HepG2 (cell line): Measurements from ENCODE around the gene FAT1. TPM values are rescaled to one million over a fixed set of nuclear protein-coding genes. Genes with fewer than 3 reads are reported as not detected.

Experiments
- ATAC-seq: fragments of 200-7000 bp; cut with Tn5 transposase; 3 replicates; pipeline ENCODE4 v1.9.1; 2020; ENCODE audit warnings: mild to moderate bottlenecking, moderate library complexity
- BruUV-seq: library from RNA; stranded (reverse); fragments of 400-500 nt; replicated peaks from 2 replicates; lab custom pipeline; 2021; lab: Mats Ljungman, UMichigan
- CTCF ChIA-PET: fragments of 300-600 bp; formaldehyde crosslinking; extraction: SDS; loops from one replicate; lab custom pipeline; 2021; ENCODE audit warnings: low total read pairs, inconsistent platforms, low intra/inter-chr PET ratio; lab: Yijun Ruan, JAX
- POLR2A ChIA-PET: fragments of 350-600 bp; sonication (Branson Sonifier 250); formaldehyde crosslinking; loops from one replicate; lab custom pipeline; 2020; ENCODE audit warnings: antibody characterized with exemption, inconsistent platforms; lab: Yijun Ruan, JAX
- DNase-seq: peaks from one replicate; pipeline ENCODE4 v3.0.0-alpha.2; 2015; ENCODE audit warnings: low spot score
- FAIRE-seq: peaks from 3 replicates; lab custom pipeline; 2011; peaks lifted over from hg19 to GRCh38; lab: Jason Lieb, UNC
- H2AFZ ChIP-seq: one replicate; pipeline ENCODE4 v1.6.1; 2011; ENCODE audit warnings: low read length, inconsistent platforms
- H3K27ac ChIP-seq: fragments of 300-600 bp; 3 replicates; pipeline ENCODE4 v1.8.0; 2011; ENCODE audit warnings: mixed run types, mild to moderate bottlenecking, mixed read lengths, low read length, inconsistent platforms; ENCODE audit not compliant: insufficient read depth; ENCODE audit errors: extremely low read length
- H3K27me3 ChIP-seq, 2 experiments: fragments of 200-600 bp in 1 of 2; 2 replicates in 1 of 2; 3 replicates in 1 of 2; pipeline versions ENCODE4 v1.6.0 to v1.8.0; 2011; ENCODE audit warnings: low read length in 2 of 2, mild to moderate bottlenecking in 2 of 2, moderate library complexity in 2 of 2, inconsistent platforms in 1 of 2; ENCODE audit not compliant: insufficient read depth in 2 of 2, control insufficient read depth in 1 of 2
- H3K36me3 ChIP-seq, 2 experiments: fragments of 200-600 bp in 1 of 2; replicated peaks in 1 of 2; 2 replicates in 1 of 2; 3 replicates in 1 of 2; pipeline versions ENCODE4 v1.5.1 to v1.8.0; 2011; ENCODE audit warnings: low read length in 2 of 2, inconsistent platforms in 1 of 2; ENCODE audit not compliant: insufficient read depth in 2 of 2, control insufficient read depth in 1 of 2
- H3K4me1 ChIP-seq: 2 replicates; pipeline ENCODE4 v1.5.1; 2012; ENCODE audit warnings: low read length, inconsistent platforms; ENCODE audit not compliant: insufficient read depth
- H3K4me2 ChIP-seq: 2 replicates; pipeline ENCODE4 v1.6.0; 2011; ENCODE audit warnings: low read depth, low read length, inconsistent platforms
- H3K4me3 ChIP-seq, 3 experiments: fragments of 200-600 bp in 1 of 3; sonication (generic), shearing (Covaris generic) in 1 of 3; replicated peaks in 1 of 3; 2 replicates each; pipeline ENCODE4 v1.5.1; 2011 to 2016; ENCODE audit warnings: low read length in 3 of 3, inconsistent platforms in 2 of 3, low read depth in 2 of 3, mild to moderate bottlenecking in 2 of 3, control low read depth in 1 of 3, mixed read lengths in 1 of 3; ENCODE audit not compliant: insufficient read depth in 1 of 3
- H3K79me2 ChIP-seq: one replicate; pipeline ENCODE4 v1.6.1; 2011; ENCODE audit warnings: low read length, inconsistent platforms; ENCODE audit not compliant: insufficient read depth
- H3K9ac ChIP-seq: 2 replicates; pipeline ENCODE4 v1.6.0; 2011; ENCODE audit warnings: mild to moderate bottlenecking, low read depth, low read length, inconsistent platforms; ENCODE audit not compliant: insufficient read depth
- H3K9me3 ChIP-seq: 2 replicates; pipeline ENCODE4 v1.5.1; 2012; ENCODE audit warnings: mild to moderate bottlenecking, low read length
- H4K20me1 ChIP-seq: 2 replicates; pipeline ENCODE4 v1.6.0; 2011; ENCODE audit warnings: inconsistent platforms, mild to moderate bottlenecking, low read length, moderate library complexity; ENCODE audit not compliant: insufficient read depth
- CREB1 ChIP-seq, 2 experiments: fragments of 450-650 bp in 1 of 2; IDR thresholded peaks; 2 replicates each; pipeline ENCODE4 v1.6.1; 2016 to 2017; ENCODE audit warnings: control low read depth in 1 of 2, mild to moderate bottlenecking in 1 of 2, missing compliant biosample characterization in 1 of 2, missing genetic modification characterization in 1 of 2
- CREM ChIP-seq, 2 experiments: sonication (generic) in 1 of 2; formaldehyde crosslinking in 1 of 2; IDR thresholded peaks; 2 replicates each; pipeline versions ENCODE4 v1.4.0 to v1.6.1; 2016 to 2020; ENCODE audit warnings: antibody characterized with exemption in 1 of 2, mild to moderate bottlenecking in 1 of 2, missing genetic modification reagents in 1 of 2
- ESRRA ChIP-seq: sonication (generic); formaldehyde crosslinking; IDR thresholded peaks from 2 replicates; pipeline ENCODE4 v1.5.1; 2020; ENCODE audit warnings: mild to moderate bottlenecking, low read depth, missing genetic modification reagents
- HNRNPL ChIP-seq: fragments of 200-400 bp; formaldehyde crosslinking; IDR thresholded peaks from 2 replicates; pipeline ENCODE4 v1.6.1; 2017; ENCODE audit warnings: mild to moderate bottlenecking, low read depth, low read length
- KLF6 ChIP-seq: IDR thresholded peaks from 2 replicates; pipeline ENCODE4 v1.8.0; 2016; ENCODE audit warnings: missing biosample characterization, missing genetic modification reagents
- MEIS2 ChIP-seq: sonication (generic); formaldehyde crosslinking; IDR thresholded peaks from 2 replicates; pipeline ENCODE4 v1.9.0; 2021; ENCODE audit warnings: mild to moderate bottlenecking, missing genetic modification reagents
- NFRKB ChIP-seq: fragments of 450-650 bp; IDR thresholded peaks from 2 replicates; pipeline ENCODE4 v1.6.1; 2017
- PHF5A ChIP-seq: IDR thresholded peaks from one replicate; pipeline ENCODE4 v1.6.1; 2018; ENCODE audit warnings: low read depth, missing genetic modification reagents; ENCODE audit not compliant: unreplicated experiment
- RAD51 ChIP-seq: fragments of 450-650 bp; IDR thresholded peaks from 2 replicates; pipeline ENCODE4 v1.6.1; 2016; ENCODE audit warnings: borderline replicate concordance
- SMAD3 ChIP-seq: sonication (generic); formaldehyde crosslinking; IDR thresholded peaks from 2 replicates; pipeline ENCODE4 v1.4.0; 2020; ENCODE audit warnings: missing genetic modification reagents
- SOX6 ChIP-seq, 2 experiments: fragments of 450-650 bp in 1 of 2; sonication (generic) in 1 of 2; formaldehyde crosslinking in 1 of 2; IDR thresholded peaks; 2 replicates each; pipeline versions ENCODE4 v1.4.0 to v1.6.1; 2017 to 2020; ENCODE audit warnings: antibody characterized with exemption in 1 of 2, mild to moderate bottlenecking in 1 of 2, missing genetic modification reagents in 1 of 2
- TEAD2 ChIP-seq: sonication (generic); formaldehyde crosslinking; IDR thresholded peaks from 2 replicates; pipeline ENCODE4 v1.9.0; 2021; ENCODE audit warnings: missing genetic modification reagents
- ZBTB1 ChIP-seq: sonication (generic); formaldehyde crosslinking; IDR thresholded peaks from 2 replicates; pipeline ENCODE4 v1.4.0; 2020; ENCODE audit warnings: missing genetic modification reagents, borderline replicate concordance
- ZBTB20 ChIP-seq: sonication (generic); formaldehyde crosslinking; IDR thresholded peaks from 2 replicates; pipeline ENCODE4 v1.8.1; 2023; ENCODE audit warnings: missing genetic modification reagents, low read depth, mild to moderate bottlenecking, borderline replicate concordance
- ZNF180 ChIP-seq: sonication (generic); formaldehyde crosslinking; IDR thresholded peaks from 2 replicates; pipeline ENCODE4 v1.4.0; 2020; ENCODE audit warnings: low read depth, missing genetic modification reagents, borderline replicate concordance
- ZNF550 ChIP-seq: sonication (generic); formaldehyde crosslinking; IDR thresholded peaks from 2 replicates; pipeline ENCODE4 v1.4.0; 2020; ENCODE audit warnings: mild to moderate bottlenecking, missing genetic modification reagents, borderline replicate concordance
- ZNF598 ChIP-seq: sonication (generic); formaldehyde crosslinking; IDR thresholded peaks from 2 replicates; pipeline ENCODE4 v1.5.1; 2020; ENCODE audit warnings: mild to moderate bottlenecking, missing genetic modification reagents, borderline replicate concordance
- ZNF720 ChIP-seq: sonication (generic); formaldehyde crosslinking; IDR thresholded peaks from 2 replicates; pipeline ENCODE4 v1.4.0; 2020; ENCODE audit warnings: missing genetic modification reagents
- WGBS: methylation state at CpG from one replicate; pipeline ENCODE4 v1.1.6; 2017; ENCODE audit warnings: low lambda C conversion rate; 5-methylcytosine and 5-hydroxymethylcytosine counted together
- in situ Hi-C: cut with HindIII; loops from 2 replicates; pipeline ENCODE4 v1.10.0; 2017; ENCODE audit warnings: low pct_unique_long_range_greater_than_20kb; ENCODE audit not compliant: extremely low pct_ligation_motif_present
- intact Hi-C: fragments of 100-400 bp; cut with micrococcal nuclease; formaldehyde crosslinking; loops from one replicate; pipeline ENCODE4 v1.10.0; 2022; ENCODE audit not compliant: unreplicated experiment
- polyA plus RNA-seq, 8 experiments: library from polyadenylated mRNA; depleted of rRNA in 3 of 8; stranded (reverse) in 7 of 8; unstranded in 1 of 8; fragments of >200 nt; fragmentation: Illumina TruSeq in 4 of 8; extraction: Trizol in 4 of 8; gene quantifications; 2 replicates each; pipeline versions ENCODE4 v1.2.1 to v1.2.3, GENCODE V29; 2011 to 2016; ENCODE audit warnings: low read depth in 4 of 8, missing spikeins in 1 of 8, mixed read lengths in 1 of 8; ENCODE audit not compliant: insufficient read depth in 1 of 8
- total RNA-seq, 5 experiments: library from RNA; depleted of rRNA; stranded (reverse); fragments of >200 nt; fragmentation: Illumina TruSeq; extraction: Trizol; gene quantifications; 2 replicates each; pipeline ENCODE4 v1.2.3, GENCODE V29; 2016; ENCODE audit warnings: low read depth in 1 of 5
- TF ChIP-seq, protein P1 (sequence below): sonication (generic); formaldehyde crosslinking; IDR thresholded peaks from 2 replicates; pipeline ENCODE4 v1.8.1; 2022; ENCODE audit warnings: mild to moderate bottlenecking, missing genetic modification reagents
- TF ChIP-seq, protein P2 (sequence below): sonication (generic); formaldehyde crosslinking; IDR thresholded peaks from 2 replicates; pipeline ENCODE4 v1.5.1; 2020; ENCODE audit warnings: missing genetic modification reagents, mild to moderate bottlenecking, borderline replicate concordance

The FAT1 gene
- total and polyA plus RNA-seq, 2 of the 13 experiments (the other 11 are each of a cell fraction or from before 2014, with no cell fraction given): 185 to 216 TPM

DNA sequence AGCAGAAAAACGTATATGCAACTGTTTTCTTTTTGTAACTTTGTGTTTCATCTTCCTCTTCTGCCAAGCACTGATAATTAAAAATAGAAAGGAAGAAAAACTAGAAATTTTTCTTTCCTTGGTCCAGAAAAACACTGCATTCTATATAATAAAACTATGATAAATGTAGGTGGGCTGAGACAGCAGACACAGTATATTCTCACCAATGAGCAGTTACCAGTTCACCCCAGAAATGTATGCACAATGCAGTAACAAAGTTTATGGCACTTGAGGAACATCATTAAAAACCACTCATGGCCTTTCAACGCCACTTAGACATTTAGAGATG lies 79.4 kb downstream of the FAT1 start (continued):
- TF ChIP-seq, protein P1, sequence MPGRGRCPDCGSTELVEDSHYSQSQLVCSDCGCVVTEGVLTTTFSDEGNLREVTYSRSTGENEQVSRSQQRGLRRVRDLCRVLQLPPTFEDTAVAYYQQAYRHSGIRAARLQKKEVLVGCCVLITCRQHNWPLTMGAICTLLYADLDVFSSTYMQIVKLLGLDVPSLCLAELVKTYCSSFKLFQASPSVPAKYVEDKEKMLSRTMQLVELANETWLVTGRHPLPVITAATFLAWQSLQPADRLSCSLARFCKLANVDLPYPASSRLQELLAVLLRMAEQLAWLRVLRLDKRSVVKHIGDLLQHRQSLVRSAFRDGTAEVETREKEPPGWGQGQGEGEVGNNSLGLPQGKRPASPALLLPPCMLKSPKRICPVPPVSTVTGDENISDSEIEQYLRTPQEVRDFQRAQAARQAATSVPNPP (CRISPR knock-in tag): no peak
- TF ChIP-seq SMAD3: peak; percentile 9; the same call in 1 of the 2 replicates
- TF ChIP-seq CREB1 (IDR thresholded peaks at IDR 0.05): no peak
- peak; percentile 35; the same call in 1 of the 2 replicates for TF ChIP-seq CREB1 (CRISPR knock-in tag; IDR thresholded peaks at IDR 0.05)
- TF ChIP-seq SOX6 (IDR thresholded peaks at IDR 0.05): no peak
- peak; percentile 1; the same call in 1 of the 2 replicates for TF ChIP-seq SOX6 (CRISPR knock-in tag; IDR thresholded peaks at IDR 0.05)
- no peak for TF ChIP-seq NFRKB
- 0 out of 2 replicates have a peak, but pooled peaks have one; percentile 16 for TF ChIP-seq CREM (IDR thresholded peaks at IDR 0.05)
- no peak for TF ChIP-seq CREM (CRISPR knock-in tag; IDR thresholded peaks at IDR 0.05)

DNA sequence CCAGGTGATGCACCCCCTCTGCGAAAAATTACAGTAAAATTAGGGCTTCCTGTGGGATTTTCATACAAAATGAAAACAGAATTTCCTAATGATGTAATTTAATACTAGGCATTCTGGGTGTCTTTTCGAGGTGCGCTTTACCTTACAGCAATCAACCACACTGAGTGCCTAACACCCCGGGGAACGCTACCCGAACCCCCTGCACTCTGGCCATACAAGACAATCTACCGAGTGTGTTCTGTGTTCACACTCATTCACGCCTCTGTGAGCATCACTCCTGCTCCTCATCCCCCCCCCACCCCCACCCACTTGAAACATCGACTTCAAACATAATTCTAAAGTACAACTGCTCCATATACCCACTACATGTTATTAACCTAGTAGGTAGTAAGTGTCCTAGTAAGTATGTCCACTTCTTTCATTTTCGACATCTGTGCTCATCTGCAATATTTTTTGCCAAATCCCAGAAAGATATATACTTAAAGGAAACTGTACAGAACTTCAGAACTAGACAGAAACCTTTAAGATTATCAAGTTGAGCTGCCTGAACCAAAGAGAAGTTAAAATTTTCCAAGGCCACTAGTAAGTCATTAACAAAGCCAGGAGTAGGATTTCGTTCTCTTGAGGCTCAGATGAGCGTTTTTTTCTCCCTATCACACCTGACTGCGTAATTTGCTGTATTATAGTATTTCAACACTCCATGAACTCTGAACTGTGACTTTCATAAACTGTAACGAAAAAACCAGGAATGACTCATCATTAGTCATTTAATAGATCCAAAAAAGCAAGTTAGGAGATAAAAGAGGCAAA lies 80.0 kb downstream of the FAT1 start:
- Histone ChIP-seq H3K27me3 (no peaks in the 10 kb centered on the region), H3K9ac (peak overlapping the region; percentile 65), H3K4me1 (peaks cover 54% of the 10 kb centered on the region), H3K4me2 (peak overlapping the region; percentile 58), H3K27ac (peak overlapping the region; percentile 87), H3K79me2 (peaks cover 43% of the 10 kb centered on the region), H3K4me3 (peak overlapping the region in 1 of 3 experiments; percentile 42; a peak in 3 of 6 replicates), H4K20me1 (no peaks in the 10 kb centered on the region), H3K9me3 (no peaks in the 10 kb centered on the region), H3K36me3 (peaks cover 3 to 14% of the 10 kb centered on the region in 2 experiments), H2AFZ (no peak overlapping the region)
- ChIA-PET POLR2A (no interaction called here), CTCF (no interaction called here)
- WGBS: 26% methylated on average over 14 of the region's 14 CpGs
- in situ Hi-C loops: no loop called here
- no TSS peak for BruUV-seq
- ATAC-seq: peak; percentile 84
- intact Hi-C loops: no loop called here
- FAIRE-seq: peak; percentile 96
- DNase-seq: peak; percentile 94
- TF ChIP-seq, protein P1 (CRISPR knock-in tag): no peak
- TF ChIP-seq ZNF550 (CRISPR knock-in tag): no peak
- TF ChIP-seq ZNF720 (CRISPR knock-in tag): no peak
- no peak for TF ChIP-seq ZNF180 (CRISPR knock-in tag)
- TF ChIP-seq KLF6 (CRISPR knock-in tag): no peak; the same call in 1 of the 2 replicates
- no peak for TF ChIP-seq HNRNPL
- no peak for TF ChIP-seq RAD51
- no peak for TF ChIP-seq ESRRA (CRISPR knock-in tag)
- no peak for TF ChIP-seq ZNF598
- TF ChIP-seq MEIS2 (CRISPR knock-in tag): no peak
- TF ChIP-seq ZBTB1 (CRISPR knock-in tag): no peak
- no peak for TF ChIP-seq PHF5A
- no peak for TF ChIP-seq TEAD2 (CRISPR knock-in tag)
- TF ChIP-seq, protein P2, sequence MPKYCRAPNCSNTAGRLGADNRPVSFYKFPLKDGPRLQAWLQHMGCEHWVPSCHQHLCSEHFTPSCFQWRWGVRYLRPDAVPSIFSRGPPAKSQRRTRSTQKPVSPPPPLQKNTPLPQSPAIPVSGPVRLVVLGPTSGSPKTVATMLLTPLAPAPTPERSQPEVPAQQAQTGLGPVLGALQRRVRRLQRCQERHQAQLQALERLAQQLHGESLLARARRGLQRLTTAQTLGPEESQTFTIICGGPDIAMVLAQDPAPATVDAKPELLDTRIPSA (CRISPR knock-in tag): no peak
- no peak for TF ChIP-seq ZBTB20
